ENCODE measurements around the gene RSPH4A. TPM values are rescaled to one million over a fixed set of nuclear protein-coding genes. Genes with fewer than 3 reads are reported as not detected.

RSPH4A gene
- total and polyA plus RNA-seq, 9 of the 15 experiments (the other 6 are each of a cell fraction or from before 2014, with no cell fraction given): 0.04 to 0.30 (median 0.11) TPM

- TF ChIP-seq ZFP36 (IDR thresholded peaks at IDR 0.05; ENCODE audit: low read depth, low read length, partially characterized antibody) (no peak), POLR2H (tag; IDR thresholded peaks at IDR 0.05; ENCODE audit: low read depth) (peak; percentile 83), POLR3A (IDR thresholded peaks at IDR 0.05; ENCODE audit: borderline replicate concordance, extremely low read depth, insufficient read depth, insufficient read length) (no peak), TCF15 (CRISPR knock-in tag; IDR thresholded peaks at IDR 0.05) (no peak), ZNF609 (CRISPR knock-in tag; IDR thresholded peaks at IDR 0.05; ENCODE audit: borderline replicate concordance) (no peak), ZNF197 (CRISPR knock-in tag; IDR thresholded peaks at IDR 0.05; ENCODE audit: low read depth) (no peak), TAL1 (IDR thresholded peaks at IDR 0.05) (no peak), PRMT5 (CRISPR knock-in tag; IDR thresholded peaks at IDR 0.05) (no peak), KLF1 (tag; IDR thresholded peaks at IDR 0.05) (no peak)
- TF ChIP-seq, protein P1, sequence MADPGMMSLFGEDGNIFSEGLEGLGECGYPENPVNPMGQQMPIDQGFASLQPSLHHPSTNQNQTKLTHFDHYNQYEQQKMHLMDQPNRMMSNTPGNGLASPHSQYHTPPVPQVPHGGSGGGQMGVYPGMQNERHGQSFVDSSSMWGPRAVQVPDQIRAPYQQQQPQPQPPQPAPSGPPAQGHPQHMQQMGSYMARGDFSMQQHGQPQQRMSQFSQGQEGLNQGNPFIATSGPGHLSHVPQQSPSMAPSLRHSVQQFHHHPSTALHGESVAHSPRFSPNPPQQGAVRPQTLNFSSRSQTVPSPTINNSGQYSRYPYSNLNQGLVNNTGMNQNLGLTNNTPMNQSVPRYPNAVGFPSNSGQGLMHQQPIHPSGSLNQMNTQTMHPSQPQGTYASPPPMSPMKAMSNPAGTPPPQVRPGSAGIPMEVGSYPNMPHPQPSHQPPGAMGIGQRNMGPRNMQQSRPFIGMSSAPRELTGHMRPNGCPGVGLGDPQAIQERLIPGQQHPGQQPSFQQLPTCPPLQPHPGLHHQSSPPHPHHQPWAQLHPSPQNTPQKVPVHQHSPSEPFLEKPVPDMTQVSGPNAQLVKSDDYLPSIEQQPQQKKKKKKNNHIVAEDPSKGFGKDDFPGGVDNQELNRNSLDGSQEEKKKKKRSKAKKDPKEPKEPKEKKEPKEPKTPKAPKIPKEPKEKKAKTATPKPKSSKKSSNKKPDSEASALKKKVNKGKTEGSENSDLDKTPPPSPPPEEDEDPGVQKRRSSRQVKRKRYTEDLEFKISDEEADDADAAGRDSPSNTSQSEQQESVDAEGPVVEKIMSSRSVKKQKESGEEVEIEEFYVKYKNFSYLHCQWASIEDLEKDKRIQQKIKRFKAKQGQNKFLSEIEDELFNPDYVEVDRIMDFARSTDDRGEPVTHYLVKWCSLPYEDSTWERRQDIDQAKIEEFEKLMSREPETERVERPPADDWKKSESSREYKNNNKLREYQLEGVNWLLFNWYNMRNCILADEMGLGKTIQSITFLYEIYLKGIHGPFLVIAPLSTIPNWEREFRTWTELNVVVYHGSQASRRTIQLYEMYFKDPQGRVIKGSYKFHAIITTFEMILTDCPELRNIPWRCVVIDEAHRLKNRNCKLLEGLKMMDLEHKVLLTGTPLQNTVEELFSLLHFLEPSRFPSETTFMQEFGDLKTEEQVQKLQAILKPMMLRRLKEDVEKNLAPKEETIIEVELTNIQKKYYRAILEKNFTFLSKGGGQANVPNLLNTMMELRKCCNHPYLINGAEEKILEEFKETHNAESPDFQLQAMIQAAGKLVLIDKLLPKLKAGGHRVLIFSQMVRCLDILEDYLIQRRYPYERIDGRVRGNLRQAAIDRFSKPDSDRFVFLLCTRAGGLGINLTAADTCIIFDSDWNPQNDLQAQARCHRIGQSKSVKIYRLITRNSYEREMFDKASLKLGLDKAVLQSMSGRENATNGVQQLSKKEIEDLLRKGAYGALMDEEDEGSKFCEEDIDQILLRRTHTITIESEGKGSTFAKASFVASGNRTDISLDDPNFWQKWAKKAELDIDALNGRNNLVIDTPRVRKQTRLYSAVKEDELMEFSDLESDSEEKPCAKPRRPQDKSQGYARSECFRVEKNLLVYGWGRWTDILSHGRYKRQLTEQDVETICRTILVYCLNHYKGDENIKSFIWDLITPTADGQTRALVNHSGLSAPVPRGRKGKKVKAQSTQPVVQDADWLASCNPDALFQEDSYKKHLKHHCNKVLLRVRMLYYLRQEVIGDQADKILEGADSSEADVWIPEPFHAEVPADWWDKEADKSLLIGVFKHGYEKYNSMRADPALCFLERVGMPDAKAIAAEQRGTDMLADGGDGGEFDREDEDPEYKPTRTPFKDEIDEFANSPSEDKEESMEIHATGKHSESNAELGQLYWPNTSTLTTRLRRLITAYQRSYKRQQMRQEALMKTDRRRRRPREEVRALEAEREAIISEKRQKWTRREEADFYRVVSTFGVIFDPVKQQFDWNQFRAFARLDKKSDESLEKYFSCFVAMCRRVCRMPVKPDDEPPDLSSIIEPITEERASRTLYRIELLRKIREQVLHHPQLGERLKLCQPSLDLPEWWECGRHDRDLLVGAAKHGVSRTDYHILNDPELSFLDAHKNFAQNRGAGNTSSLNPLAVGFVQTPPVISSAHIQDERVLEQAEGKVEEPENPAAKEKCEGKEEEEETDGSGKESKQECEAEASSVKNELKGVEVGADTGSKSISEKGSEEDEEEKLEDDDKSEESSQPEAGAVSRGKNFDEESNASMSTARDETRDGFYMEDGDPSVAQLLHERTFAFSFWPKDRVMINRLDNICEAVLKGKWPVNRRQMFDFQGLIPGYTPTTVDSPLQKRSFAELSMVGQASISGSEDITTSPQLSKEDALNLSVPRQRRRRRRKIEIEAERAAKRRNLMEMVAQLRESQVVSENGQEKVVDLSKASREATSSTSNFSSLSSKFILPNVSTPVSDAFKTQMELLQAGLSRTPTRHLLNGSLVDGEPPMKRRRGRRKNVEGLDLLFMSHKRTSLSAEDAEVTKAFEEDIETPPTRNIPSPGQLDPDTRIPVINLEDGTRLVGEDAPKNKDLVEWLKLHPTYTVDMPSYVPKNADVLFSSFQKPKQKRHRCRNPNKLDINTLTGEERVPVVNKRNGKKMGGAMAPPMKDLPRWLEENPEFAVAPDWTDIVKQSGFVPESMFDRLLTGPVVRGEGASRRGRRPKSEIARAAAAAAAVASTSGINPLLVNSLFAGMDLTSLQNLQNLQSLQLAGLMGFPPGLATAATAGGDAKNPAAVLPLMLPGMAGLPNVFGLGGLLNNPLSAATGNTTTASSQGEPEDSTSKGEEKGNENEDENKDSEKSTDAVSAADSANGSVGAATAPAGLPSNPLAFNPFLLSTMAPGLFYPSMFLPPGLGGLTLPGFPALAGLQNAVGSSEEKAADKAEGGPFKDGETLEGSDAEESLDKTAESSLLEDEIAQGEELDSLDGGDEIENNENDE (IDR thresholded peaks at IDR 0.05; ENCODE audit: low read depth, low read length): no peak
These were observed 64.8 kb downstream of the RSPH4A start, which contains the start of gene KPNA5 (continued) for GRCh38 chr6:116680880-116681672.

All from K562 (cell line).